ENCODE results near the gene GPR137B. TPM values are rescaled to one million over a fixed set of nuclear protein-coding genes. Genes with fewer than 3 reads are reported as not detected.

Gene GPR137B, protein sequence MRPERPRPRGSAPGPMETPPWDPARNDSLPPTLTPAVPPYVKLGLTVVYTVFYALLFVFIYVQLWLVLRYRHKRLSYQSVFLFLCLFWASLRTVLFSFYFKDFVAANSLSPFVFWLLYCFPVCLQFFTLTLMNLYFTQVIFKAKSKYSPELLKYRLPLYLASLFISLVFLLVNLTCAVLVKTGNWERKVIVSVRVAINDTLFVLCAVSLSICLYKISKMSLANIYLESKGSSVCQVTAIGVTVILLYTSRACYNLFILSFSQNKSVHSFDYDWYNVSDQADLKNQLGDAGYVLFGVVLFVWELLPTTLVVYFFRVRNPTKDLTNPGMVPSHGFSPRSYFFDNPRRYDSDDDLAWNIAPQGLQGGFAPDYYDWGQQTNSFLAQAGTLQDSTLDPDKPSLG
- 7.4 and 17.9 TPM in 2 replicates for total RNA-seq

DNA sequence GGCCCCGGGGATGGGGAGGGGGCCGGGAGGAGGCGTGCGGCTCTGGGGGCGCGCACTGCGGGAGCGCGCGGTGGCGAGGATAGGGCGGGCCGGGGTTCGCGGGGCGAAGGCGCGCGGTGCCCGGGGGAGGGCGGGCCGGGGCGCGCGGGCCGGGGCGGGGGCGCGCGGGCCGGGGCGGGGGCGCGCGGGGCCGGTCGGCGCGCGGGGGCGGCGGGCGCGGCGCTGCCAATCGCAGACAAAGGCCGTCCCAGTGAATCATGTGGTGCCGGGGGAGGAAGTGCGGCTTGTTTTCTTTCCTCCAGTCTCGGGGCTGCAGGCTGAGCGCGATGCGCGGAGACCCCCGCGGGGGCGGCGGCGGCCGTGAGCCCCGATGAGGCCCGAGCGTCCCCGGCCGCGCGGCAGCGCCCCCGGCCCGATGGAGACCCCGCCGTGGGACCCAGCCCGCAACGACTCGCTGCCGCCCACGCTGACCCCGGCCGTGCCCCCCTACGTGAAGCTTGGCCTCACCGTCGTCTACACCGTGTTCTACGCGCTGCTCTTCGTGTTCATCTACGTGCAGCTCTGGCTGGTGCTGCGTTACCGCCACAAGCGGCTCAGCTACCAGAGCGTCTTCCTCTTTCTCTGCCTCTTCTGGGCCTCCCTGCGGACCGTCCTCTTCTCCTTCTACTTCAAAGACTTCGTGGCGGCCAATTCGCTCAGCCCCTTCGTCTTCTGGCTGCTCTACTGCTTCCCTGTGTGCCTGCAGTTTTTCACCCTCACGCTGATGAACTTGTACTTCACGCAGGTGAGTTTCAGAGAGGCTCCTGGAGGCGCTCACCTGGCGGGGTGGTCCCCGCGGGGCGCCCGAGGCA lies at the start of gene GPR137B:
Gene GPR137B (plus strand): TSS at position 287 of the 851 bp plus-strand sequence. CDS start 84 bp downstream, at position 371.

Other genes with a start within 250 kb of the GPR137B start
- 48.3 and 54.7 TPM in 2 replicates for gene NID1, start 77.4 kb upstream of the GPR137B start, total RNA-seq
- gene ERO1B, start 139.4 kb downstream of the GPR137B start, total RNA-seq = 1.6 and 2.5 TPM in 2 replicates

Measured in smooth muscle cell of trachea (primary cell).